ENCODE data around the gene PSMB9. TPM values are rescaled to one million over a fixed set of nuclear protein-coding genes. Genes with fewer than 3 reads are reported as not detected.
"Not testable (repeated sequence)": the region's sequence is repeated elsewhere in the genome, so short reads cannot be mapped to it uniquely, and the experiment has no call there.

PSMB9 gene
- total RNA-seq, 8 experiments from 2014 or later, result 0.05 to 72.7 (median 11.4) TPM; not detected in 2

DNA sequence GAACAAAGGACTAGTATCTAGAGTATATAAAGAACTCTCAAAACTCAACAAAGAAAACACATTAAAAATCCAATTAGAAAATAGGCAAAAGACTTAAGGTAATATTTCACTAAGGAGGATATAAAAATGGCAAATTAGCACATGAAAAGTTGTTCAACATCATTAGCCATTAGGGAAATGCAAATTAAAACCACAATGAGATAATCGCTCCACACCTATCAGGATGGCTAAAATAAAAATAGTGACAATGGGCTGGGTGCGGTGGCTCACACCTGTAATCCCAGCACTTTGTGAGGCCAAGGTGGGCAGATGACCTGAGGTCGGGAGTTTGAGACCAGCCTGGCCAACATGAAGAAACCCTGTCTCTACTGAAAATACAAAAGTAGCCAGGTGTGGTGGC lies 27.0 kb downstream of the PSMB9 start:
- 48 to 100% (median 81%) methylated on average over 1 to 3 of the region's 3 CpGs; no CpG with 5 or more reads in 2 of the 10 experiments for WGBS, 10 experiments
- in situ Hi-C loops (cut with MboI; ENCODE audit: low pct_unique_long_range_greater_than_20kb in 2 of 9, low sequenced_read_pairs in 9 of 9, unreplicated experiment in 9 of 9), result loop anchor here in 6 of 9 experiments (10.0 to 25.0 kb wide), 3 partner anchors 64 to 106 kb away; partner anchors contain the start of genes HLA-DMA (in 1 of the 6) and HLA-DMB (in 1 of the 6)
- H3K4me1 ChIP-seq (replicated peaks in 1 of 2); H3K27ac ChIP-seq; ATAC-seq (replicated peaks in 6 of 8); H3K4me3 ChIP-seq: not testable (repeated sequence)

DNA sequence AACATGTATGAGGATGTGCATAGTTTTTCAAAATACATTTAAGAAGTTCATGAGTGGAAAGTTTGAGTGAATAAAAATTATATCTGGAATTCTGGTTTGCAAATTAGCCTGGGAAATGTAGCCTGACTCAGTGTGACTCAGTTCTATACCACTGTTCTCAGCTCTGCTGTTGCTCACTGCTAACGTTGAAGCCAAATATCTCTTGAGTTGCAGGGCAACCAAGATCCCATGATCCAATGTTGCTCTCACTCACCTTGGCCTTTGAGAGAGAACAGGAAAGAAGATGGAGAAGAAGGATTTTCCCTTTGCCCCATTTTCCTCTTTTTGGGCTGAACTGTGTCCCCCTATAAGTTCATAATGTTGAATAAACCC lies 28.9 kb downstream of the PSMB9 start:
- H3K4me1 ChIP-seq (replicated peaks in 1 of 2), result no peaks in the 10 kb centered on the region
- ATAC-seq (replicated peaks in 6 of 8), result peak in 1 of 8 experiments; percentile 44
- WGBS, 10 experiments, result 0 to 75% (median 27%) methylated on average over 1 of the region's 1 CpG; no CpG with 5 or more reads in 3 of the 10 experiments
- no peak overlapping the region for H3K27ac ChIP-seq
- in situ Hi-C loops (cut with MboI; ENCODE audit: low pct_unique_long_range_greater_than_20kb in 2 of 9, low sequenced_read_pairs in 9 of 9, unreplicated experiment in 9 of 9), result loop anchor here in 6 of 9 experiments (10.0 to 25.0 kb wide), 3 partner anchors 62 to 104 kb away; partner anchors contain the start of genes HLA-DMA (in 1 of the 6) and HLA-DMB (in 1 of the 6)
- H3K4me3 ChIP-seq, result no peak overlapping the region

DNA sequence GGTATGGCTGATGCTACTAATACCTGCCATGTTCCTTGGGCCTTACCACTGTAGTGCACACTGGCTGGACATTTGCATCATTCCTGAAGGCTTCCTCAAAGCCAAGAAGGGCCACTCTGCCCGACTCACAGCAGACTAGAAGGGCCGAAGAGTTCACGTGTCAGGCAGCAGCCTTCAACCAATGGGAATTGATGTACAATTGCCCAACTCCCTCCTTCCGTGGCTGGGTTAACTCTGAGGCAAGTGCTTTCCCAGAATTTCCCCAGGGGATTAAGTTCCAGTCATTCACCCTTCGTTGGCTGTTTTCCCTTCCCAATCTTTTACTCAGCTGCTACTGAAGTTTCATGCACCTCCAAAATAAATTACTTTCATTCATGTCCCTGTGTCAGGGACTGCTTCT lies 29.8 kb downstream of the PSMB9 start:
- ATAC-seq (replicated peaks in 6 of 8), result peak in 3 of 8 experiments; percentile 67 to 90 (median 70)
- Histone ChIP-seq H3K27ac (no peak overlapping the region), H3K4me1 (replicated peaks in 1 of 2) (no peaks in the 10 kb centered on the region), H3K4me3 (no peak overlapping the region)
- WGBS, 10 experiments, result 0 to 59% (median 15%) methylated on average over 1 to 5 of the region's 5 CpGs; no CpG with 5 or more reads in 2 of the 10 experiments
- in situ Hi-C loops (cut with MboI; ENCODE audit: low pct_unique_long_range_greater_than_20kb in 2 of 9, low sequenced_read_pairs in 9 of 9, unreplicated experiment in 9 of 9), result loop anchor here in 6 of 9 experiments (10.0 to 25.0 kb wide), 3 partner anchors 61 to 104 kb away; partner anchors contain the start of genes HLA-DMA (in 1 of the 6) and HLA-DMB (in 1 of the 6)

DNA sequence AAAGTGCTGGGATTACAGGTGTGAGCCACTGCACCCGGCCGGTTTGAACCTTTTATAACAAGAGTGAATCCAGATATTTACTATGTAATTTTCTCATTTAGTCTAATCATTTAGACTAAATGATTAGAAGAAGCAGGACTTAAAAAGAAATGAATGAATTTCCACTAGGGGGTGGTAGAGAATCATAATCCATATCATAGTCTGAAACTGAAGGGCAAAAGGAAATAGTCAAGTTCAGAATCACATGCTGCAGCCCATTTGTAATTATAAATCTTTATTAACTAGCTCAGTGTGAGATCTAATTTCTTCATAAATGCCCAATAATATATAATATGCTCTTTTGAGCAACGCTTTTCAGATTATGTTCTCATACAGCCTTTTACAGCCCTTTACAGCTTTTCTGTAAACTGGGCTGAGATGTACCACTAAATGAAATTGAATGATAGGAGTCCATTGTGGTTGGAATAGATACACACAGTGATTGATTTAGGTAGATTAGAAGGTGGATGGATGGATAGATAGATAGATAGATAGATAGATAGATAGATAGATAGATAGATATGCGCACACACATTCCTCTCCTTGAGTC lies 31.8 kb downstream of the PSMB9 start:
- ATAC-seq (replicated peaks in 6 of 8), result peak in 4 of 8 experiments; percentile 29 to 67 (median 58)
- H3K4me1 ChIP-seq (replicated peaks in 1 of 2), result no peaks in the 10 kb centered on the region
- in situ Hi-C loops (cut with MboI; ENCODE audit: low pct_unique_long_range_greater_than_20kb in 2 of 9, low sequenced_read_pairs in 9 of 9, unreplicated experiment in 9 of 9), result loop anchor here in 6 of 9 experiments (10.0 to 25.0 kb wide), 3 partner anchors 59 to 102 kb away; partner anchors contain the start of genes HLA-DMA (in 1 of the 6) and HLA-DMB (in 1 of the 6)
- 0 to 81% (median 33%) methylated on average over 1 to 4 of the region's 4 CpGs; no CpG with 5 or more reads in 1 of the 10 experiments for WGBS, 10 experiments
- no peak overlapping the region for H3K4me3 ChIP-seq
- H3K27ac ChIP-seq, result no peak overlapping the region

DNA sequence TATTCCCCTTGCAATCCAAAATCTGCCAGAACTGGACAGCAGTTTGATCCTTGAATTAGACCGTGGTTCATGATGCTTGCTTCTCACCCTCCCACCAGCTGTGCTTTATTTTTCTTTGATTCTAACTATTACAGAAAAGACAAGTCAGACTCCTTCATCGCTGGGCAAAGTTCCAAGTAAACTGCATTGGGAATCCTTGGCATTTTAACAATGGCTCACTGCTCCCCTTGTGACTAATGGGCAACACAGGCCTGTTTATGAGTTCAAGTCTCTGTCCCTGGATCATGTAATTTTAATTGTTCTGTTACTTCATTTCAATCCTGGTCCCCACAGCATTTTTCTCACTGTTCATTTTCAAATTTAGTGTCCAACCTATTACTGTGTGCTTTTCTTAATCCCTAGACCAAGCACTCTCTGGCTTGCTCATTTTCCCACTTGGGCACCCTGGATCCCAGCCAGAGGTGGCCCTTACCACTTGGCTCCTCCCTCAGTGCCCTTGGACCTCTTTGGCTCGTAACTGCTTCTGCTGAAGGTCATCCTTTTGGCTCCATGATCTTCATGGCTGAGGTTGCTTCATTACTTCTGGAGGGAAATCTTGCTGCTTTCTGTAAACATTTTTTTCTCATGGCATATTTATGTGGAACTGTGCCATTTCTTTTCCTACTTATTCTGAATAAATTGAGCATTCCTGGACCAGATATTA lies 32.8 kb downstream of the PSMB9 start:
- ATAC-seq (replicated peaks in 6 of 8), result no peak
- H3K4me1 ChIP-seq (replicated peaks in 1 of 2), result no peaks in the 10 kb centered on the region
- 13 to 92% (median 44%) methylated on average over 1 to 3 of the region's 3 CpGs; no CpG with 5 or more reads in 2 of the 10 experiments for WGBS, 10 experiments
- H3K27ac ChIP-seq, result no peak overlapping the region
- H3K4me3 ChIP-seq, result no peak overlapping the region
- in situ Hi-C loops (cut with MboI; ENCODE audit: low pct_unique_long_range_greater_than_20kb in 2 of 9, low sequenced_read_pairs in 9 of 9, unreplicated experiment in 9 of 9), result loop anchor here in 6 of 9 experiments (10.0 to 25.0 kb wide), 3 partner anchors 58 to 100 kb away; partner anchors contain the start of genes HLA-DMA (in 1 of the 6) and HLA-DMB (in 1 of the 6)

DNA sequence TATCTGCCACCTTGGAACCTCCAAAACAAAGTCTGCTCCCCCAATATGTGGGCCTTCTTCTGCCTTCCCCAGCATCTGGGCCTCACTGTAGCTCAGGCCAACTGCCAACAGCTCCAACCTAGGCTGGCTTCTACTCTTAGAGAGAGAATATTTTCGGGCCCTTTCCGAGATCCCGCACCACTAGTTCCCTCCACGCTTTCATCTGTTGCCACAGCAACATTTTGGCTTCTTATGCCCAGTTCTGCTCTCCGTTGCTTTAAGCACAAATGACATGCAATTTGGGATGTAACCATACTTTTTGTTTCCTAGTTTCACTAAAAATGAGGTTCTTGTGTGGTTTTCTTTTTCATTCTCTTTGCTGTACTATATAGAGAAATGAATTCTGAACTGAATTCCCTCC lies 33.6 kb downstream of the PSMB9 start:
- H3K4me3 ChIP-seq, result no peak overlapping the region
- in situ Hi-C loops (cut with MboI; ENCODE audit: low pct_unique_long_range_greater_than_20kb in 2 of 9, low sequenced_read_pairs in 9 of 9, unreplicated experiment in 9 of 9), result loop anchor here in 6 of 9 experiments (10.0 to 25.0 kb wide), 3 partner anchors 57 to 100 kb away; partner anchors contain the start of genes HLA-DMA (in 1 of the 6) and HLA-DMB (in 1 of the 6)
- WGBS, 10 experiments, result 40 to 90% (median 65%) methylated on average over 1 to 5 of the region's 5 CpGs
- no peaks in the 10 kb centered on the region for H3K4me1 ChIP-seq (replicated peaks in 1 of 2)
- no peak overlapping the region for H3K27ac ChIP-seq
- ATAC-seq (replicated peaks in 6 of 8), result no peak

DNA sequence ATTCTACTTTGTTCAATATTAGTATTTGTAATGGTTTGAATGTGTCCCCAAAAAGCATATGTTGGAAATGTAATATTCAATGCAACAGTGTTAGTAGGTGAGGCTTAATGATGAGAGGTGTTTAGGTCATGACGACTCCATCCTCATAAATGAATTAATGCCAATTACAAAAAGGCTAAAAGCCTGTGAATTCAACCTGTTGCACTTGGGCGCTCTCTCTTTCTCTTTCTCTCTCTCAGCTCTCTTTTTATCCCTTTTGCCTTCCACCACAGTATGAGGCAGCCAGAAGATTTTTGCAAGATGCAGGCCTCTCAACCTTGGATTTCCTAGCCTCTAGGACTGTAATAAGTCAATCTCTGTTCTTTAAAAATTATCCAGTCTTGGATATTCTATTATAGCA lies 34.6 kb downstream of the PSMB9 start:
- WGBS, 10 experiments, result 26 to 100% (median 87%) methylated on average over 1 to 2 of the region's 2 CpGs; no CpG with 5 or more reads in 1 of the 10 experiments
- in situ Hi-C loops (cut with MboI; ENCODE audit: low pct_unique_long_range_greater_than_20kb in 2 of 9, low sequenced_read_pairs in 9 of 9, unreplicated experiment in 9 of 9), result loop anchor here in 6 of 9 experiments (10.0 to 25.0 kb wide), 3 partner anchors 56 to 99 kb away; partner anchors contain the start of genes HLA-DMA (in 1 of the 6) and HLA-DMB (in 1 of the 6)
- no peak for ATAC-seq (replicated peaks in 6 of 8)

DNA sequence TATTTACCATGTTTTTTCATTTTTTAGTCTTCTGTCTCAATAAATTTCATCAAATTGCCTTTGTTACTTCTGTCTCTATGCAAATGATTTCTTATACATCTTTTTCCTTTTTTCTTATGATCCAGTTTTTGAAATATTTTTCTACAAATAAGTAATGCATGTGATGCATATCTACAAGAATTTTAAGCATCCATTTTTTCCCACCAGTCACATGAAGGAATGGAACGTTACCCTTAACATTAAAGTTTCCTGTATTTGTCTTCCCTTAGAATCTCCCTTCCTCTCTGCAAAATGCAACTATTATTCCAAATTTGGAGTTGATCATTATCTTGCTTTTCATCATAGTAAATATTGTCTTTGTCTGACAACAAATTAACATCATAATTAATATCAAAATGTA lies 35.5 kb downstream of the PSMB9 start:
- Histone ChIP-seq H3K4me3 (no peak overlapping the region), H3K4me1 (replicated peaks in 1 of 2) (peaks cover 3 to 4% of the 10 kb centered on the region in 2 donors), H3K27ac (no peak overlapping the region)
- in situ Hi-C loops (cut with MboI; ENCODE audit: low pct_unique_long_range_greater_than_20kb in 2 of 9, low sequenced_read_pairs in 9 of 9, unreplicated experiment in 9 of 9), result loop anchor here in 6 of 9 experiments (10.0 to 25.0 kb wide), 3 partner anchors 55 to 98 kb away; partner anchors contain the start of genes HLA-DMA (in 1 of the 6) and HLA-DMB (in 1 of the 6)
- ATAC-seq (replicated peaks in 6 of 8), result no peak
- WGBS, 10 experiments, result 13 to 82% (median 53%) methylated on average over 1 of the region's 1 CpG; no CpG with 5 or more reads in 1 of the 10 experiments

More for the DNA sequence above, 34.6 kb downstream of the PSMB9 start:
- no peak overlapping the region for H3K4me3 ChIP-seq
- no peak overlapping the region for H3K27ac ChIP-seq
- peaks cover 2% of the 10 kb centered on the region in 2 donors for H3K4me1 ChIP-seq (replicated peaks in 1 of 2)

DNA sequence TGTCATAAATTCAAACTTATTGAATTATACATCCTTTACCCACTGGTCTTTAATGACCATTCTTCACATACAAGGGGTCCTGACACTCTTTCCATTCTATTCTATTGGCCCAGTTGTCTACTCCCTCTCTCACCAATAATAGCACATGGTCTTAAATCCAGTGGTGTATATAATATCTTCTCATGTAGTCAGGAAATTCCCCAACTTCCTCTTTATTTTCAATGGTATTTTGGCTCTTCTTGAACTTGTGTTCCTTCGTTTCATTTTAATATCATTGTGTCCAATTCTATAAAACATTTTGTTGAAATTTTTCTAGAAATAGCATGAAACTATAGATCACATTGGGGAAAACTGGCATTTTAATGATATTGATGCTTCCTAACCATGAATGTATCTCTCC lies 36.8 kb downstream of the PSMB9 start:
- peaks cover 8% of the 10 kb centered on the region in 2 donors for H3K4me1 ChIP-seq (replicated peaks in 1 of 2)
- no peak overlapping the region for H3K27ac ChIP-seq
- no peak overlapping the region for H3K4me3 ChIP-seq
- ATAC-seq (replicated peaks in 6 of 8), result no peak
- in situ Hi-C loops (cut with MboI; ENCODE audit: low pct_unique_long_range_greater_than_20kb in 2 of 9, low sequenced_read_pairs in 9 of 9, unreplicated experiment in 9 of 9), result loop anchor here in 4 of 9 experiments (25.0 kb wide), 1 partner anchor 96 kb away; no protein-coding TSS in a partner anchor
- WGBS, 10 experiments, result 0 to 67% (median 12%) methylated on average over 1 of the region's 1 CpG; no CpG with 5 or more reads in 2 of the 10 experiments

DNA sequence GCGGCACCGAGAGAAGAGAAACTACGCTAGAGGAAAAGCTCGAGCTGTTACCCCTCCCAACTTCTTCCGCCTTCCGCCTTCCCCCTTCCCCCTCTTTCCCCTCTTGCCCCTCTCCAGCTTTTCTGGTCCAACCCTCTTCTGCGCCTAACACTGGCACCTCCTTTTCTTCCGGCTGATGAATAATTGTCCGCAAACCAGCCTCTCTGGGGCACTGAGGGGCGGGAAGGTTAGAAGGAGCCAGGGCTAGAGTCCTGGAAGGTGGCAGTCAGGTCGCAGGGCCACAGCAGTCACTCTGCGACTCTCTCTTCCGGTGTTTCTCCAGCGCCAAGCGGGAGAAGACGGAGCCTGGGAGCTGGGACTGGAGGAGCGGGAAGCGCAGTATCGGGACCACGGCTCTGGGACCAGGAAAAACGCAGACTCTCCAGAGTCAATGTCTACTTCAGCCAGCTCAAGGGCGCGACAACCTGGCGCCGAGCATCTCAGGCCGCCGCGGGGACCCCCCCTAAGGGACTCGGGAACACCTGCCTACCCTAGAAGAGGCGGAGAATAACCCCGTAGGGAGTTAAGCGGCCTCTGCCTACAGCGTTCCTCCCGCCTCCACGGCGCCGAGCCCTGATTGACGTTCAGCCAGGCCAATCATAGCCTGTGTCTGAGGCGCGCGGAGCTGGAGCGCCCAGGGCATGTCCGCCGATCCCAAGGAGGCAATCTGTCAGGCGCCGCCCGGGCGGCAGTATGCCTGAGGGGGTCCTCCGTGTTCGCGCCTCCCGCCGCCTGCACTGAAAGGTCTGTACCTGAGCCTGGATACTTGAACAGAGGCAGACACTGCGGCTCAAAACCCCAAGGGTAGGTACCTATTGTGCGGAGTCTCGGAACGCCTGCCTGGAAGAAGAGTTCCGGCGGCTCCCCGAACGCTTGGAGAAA lies 40.4 kb downstream of the PSMB9 start:
- Histone ChIP-seq H3K4me3 (peak overlapping the region; percentile 57 to 99 (median 69)), H3K27ac (peak overlapping the region; percentile 10 to 47), H3K4me1 (replicated peaks in 1 of 2) (peaks cover 8% of the 10 kb centered on the region in 2 donors)
- 0% methylated on average over 3 to 18 of the region's 61 CpGs; no CpG with 5 or more reads in 4 of the 10 experiments for WGBS, 10 experiments
- ATAC-seq (replicated peaks in 6 of 8), result peak; percentile 97 to 99 (median 99)
- in situ Hi-C loops (cut with MboI; ENCODE audit: low pct_unique_long_range_greater_than_20kb in 2 of 9, low sequenced_read_pairs in 9 of 9, unreplicated experiment in 9 of 9), result loop anchor here in 4 of 9 experiments (25.0 kb wide), 1 partner anchor 93 kb away; no protein-coding TSS in a partner anchor

DNA sequence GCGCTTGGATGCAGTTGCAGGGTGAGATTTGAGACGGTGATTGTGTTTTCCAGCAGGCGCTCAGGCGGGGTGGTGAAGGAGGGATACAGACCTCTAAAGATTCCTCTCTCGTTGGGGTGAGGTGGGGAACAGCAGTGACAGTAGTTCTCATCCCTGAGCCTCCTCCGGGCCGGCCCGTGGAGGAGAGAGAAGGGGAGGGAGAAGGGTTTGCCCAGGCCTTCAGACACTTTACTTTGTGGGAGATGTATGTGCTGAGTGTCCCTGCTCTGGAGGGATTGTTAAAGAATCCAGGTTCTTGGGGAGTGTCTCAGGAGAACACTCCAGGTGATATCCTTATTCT lies 41.0 kb downstream of the PSMB9 start:
- peaks cover 8% of the 10 kb centered on the region in 2 donors for H3K4me1 ChIP-seq (replicated peaks in 1 of 2)
- 0 to 4% (median 0%) methylated on average over 2 to 4 of the region's 8 CpGs; no CpG with 5 or more reads in 6 of the 10 experiments for WGBS, 10 experiments
- H3K4me3 ChIP-seq, result peak overlapping the region; percentile 57 to 99 (median 69)
- ATAC-seq (replicated peaks in 6 of 8), result peak; percentile 19 to 39 (median 30)
- in situ Hi-C loops (cut with MboI; ENCODE audit: low pct_unique_long_range_greater_than_20kb in 2 of 9, low sequenced_read_pairs in 9 of 9, unreplicated experiment in 9 of 9), result loop anchor here in 4 of 9 experiments (25.0 kb wide), 1 partner anchor 92 kb away; no protein-coding TSS in a partner anchor
- H3K27ac ChIP-seq, result peak overlapping the region in 1 of 2 donors; percentile 47

DNA sequence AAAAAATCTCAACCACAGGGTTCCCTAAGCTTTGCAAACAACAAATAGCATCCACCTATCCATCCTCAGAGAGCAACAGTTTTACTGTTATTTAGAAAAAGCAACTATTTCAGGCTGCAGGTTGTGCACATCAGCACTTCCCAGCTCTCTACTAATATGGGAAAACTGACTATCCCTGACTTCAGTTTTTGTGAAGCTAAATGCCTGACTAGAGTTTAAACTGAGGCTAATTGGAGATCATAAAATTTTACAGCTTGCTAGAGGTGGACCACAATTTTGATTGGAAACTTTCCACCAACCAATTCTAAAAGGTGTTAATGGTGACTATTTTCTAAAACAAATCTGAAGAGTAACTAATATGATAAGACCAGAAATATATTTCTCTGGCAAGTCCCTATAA lies 50.0 kb downstream of the PSMB9 start:
- H3K27ac ChIP-seq, result no peak overlapping the region
- in situ Hi-C loops (cut with MboI; ENCODE audit: low pct_unique_long_range_greater_than_20kb in 2 of 9, low sequenced_read_pairs in 9 of 9, unreplicated experiment in 9 of 9), result no loop called here
- no peak for ATAC-seq (replicated peaks in 6 of 8)

More for the DNA sequence above, 50.0 kb downstream of the PSMB9 start:
- Histone ChIP-seq H3K4me3 (no peak overlapping the region), H3K4me1 (replicated peaks in 1 of 2) (no peaks in the 10 kb centered on the region)
